Adrenal gland (tissue), 12 donors: ENCODE results near the gene NAPSA. TPM values are rescaled to one million over a fixed set of nuclear protein-coding genes. Genes with fewer than 3 reads are reported as not detected.

ENCODE experiments used
- DNase-seq, 7 donors: peaks; one replicate each; pipeline ENCODE4 v3.0.0-alpha.2; 2019 to 2020
- H3K27ac ChIP-seq, 5 donors: fragments of 200-600 bp; sonication (generic) in 4 of 5; 1 replicate in 3 of 5; 2 replicates in 2 of 5; pipeline versions ENCODE4 v1.5.1 to v1.8.0; 2016 to 2020; ENCODE audit warnings: mild to moderate bottlenecking in 1 of 5
- H3K27me3 ChIP-seq: fragments of 200-600 bp; 2 replicates; pipeline ENCODE4 v1.8.0; 2021
- H3K36me3 ChIP-seq, 2 donors: fragments of 200-600 bp; replicated peaks in 1 of 2; 1 replicate in 1 of 2; 2 replicates in 1 of 2; pipeline versions ENCODE4 v1.5.1 to v1.8.0; 2018 to 2022
- H3K4me1 ChIP-seq, 2 donors: fragments of 200-600 bp; replicated peaks in 1 of 2; 1 replicate in 1 of 2; 2 replicates in 1 of 2; pipeline versions ENCODE4 v1.5.1 to v1.8.0; 2018 to 2021
- H3K4me3 ChIP-seq, 4 donors: fragments of 200-600 bp; sonication (generic) in 3 of 4; one replicate each; pipeline ENCODE4 v1.5.1; 2016 to 2018
- H3K9me3 ChIP-seq, 3 donors: fragments of 200-600 bp; sonication (generic) in 1 of 3; replicated peaks in 1 of 3; 1 replicate in 2 of 3; 2 replicates in 1 of 3; pipeline versions ENCODE4 v1.5.1 to v1.8.0; 2016 to 2021
- POLR2A ChIP-seq, 2 donors: fragments of 450-650 bp; IDR thresholded peaks; one replicate each; pipeline ENCODE4 v1.6.1; 2017; ENCODE audit warnings: antibody characterized with exemption in 2 of 2, mild to moderate bottlenecking in 2 of 2, moderate library complexity in 1 of 2
- WGBS, 4 donors: extraction: QIAGEN DNeasy Blood & Tissue Kit in 2 of 4; methylation state at CpG; one replicate each; pipeline versions ENCODE4 v1.1.5 to v1.1.7; 2013 to 2017; 5-methylcytosine and 5-hydroxymethylcytosine counted together
- intact Hi-C, 2 donors: fragments of 100-400 bp; cut with DNase I; formaldehyde crosslinking; loops; one replicate each; pipeline versions ENCODE4 v1.14.1 to v1.15.0; 2022 to 2023
- polyA plus RNA-seq, 3 donors: library from polyadenylated mRNA; stranded (reverse); fragments of 200-250 nt in 2 of 3; fragments of 350-450 nt in 1 of 3; fragmentation: Illumina TruSeq in 1 of 3; extraction: RNeasy Lipid Tissue Mini Kit (QIAGEN cat#74804) in 1 of 3; gene quantifications; one replicate each; pipeline ENCODE4 v1.2.3, GENCODE V29; 2013 to 2014
- total RNA-seq, 9 donors: library from RNA; depleted of rRNA in 4 of 9; stranded (reverse); fragments of >200 nt in 4 of 9; fragments of 120-200 nt in 1 of 9; fragmentation: NEBNext Ultra II Directional in 1 of 9; extraction: Animal tissue kit (Norgen Biotek cat#: 25700) in 1 of 9; gene quantifications; one replicate each; pipeline versions ENCODE4 v1.1.0 to v1.2.4, GENCODE V29; 2013 to 2023
- TF ChIP-seq, protein P1 (sequence below), 6 experiments: fragments of 450-650 bp in 4 of 6; fragments of 200-600 bp in 2 of 6; sonication (generic) in 1 of 6; IDR thresholded peaks; 1 replicate in 5 of 6; 2 replicates in 1 of 6; pipeline versions ENCODE4 v1.5.1 to v1.8.0; 2016 to 2021; ENCODE audit warnings: antibody characterized with exemption in 6 of 6, mild to moderate bottlenecking in 2 of 6, moderate library complexity in 1 of 6
- donor health status: healthy with polysubstance abuse.
- donor health status: Bipolar disorder and iron deficiency.
- donor health status: DM: yes; HTN: yes; CAD: no.
- donor health status: DM: no; HTN: no; CAD: no.
- donor health status: DM: no; HTN: no; CAD: no.
- donor health status: DM: yes; HTN: yes; CAD: no.

NAPSA gene
- total and polyA plus RNA-seq, 12 donors, result 0.14 to 4.5 (median 0.67) TPM; not detected in 3

DNA sequence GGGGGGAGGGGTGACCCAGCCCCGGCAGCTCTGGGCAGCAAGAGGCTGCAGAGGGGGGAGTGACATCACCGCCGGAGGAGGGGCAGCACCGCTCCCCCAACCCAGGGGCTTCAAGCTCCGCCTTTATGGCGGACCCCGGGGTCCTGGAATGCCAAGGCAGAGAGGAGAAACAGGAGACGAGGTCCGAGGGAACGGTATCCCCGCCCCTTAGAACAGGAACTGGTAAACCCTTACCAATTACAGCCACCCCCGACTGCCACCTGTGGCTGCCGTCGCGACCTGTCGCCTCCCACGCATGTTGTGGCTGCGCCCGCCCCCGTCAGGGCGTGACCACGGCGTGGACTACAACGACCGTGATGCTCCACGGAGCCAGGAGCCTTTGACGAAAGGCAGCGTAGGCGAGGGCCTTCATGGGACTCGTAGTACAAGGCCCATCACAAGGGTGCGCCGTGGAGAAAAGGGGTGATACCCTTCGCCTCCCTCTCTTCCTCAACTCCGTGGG is 32.2 kb downstream of the NAPSA start:
- 1 to 3% (median 2%) methylated on average over 14 to 34 of the region's 34 CpGs for WGBS, 4 donors
- H3K36me3 ChIP-seq, result no peaks in the 10 kb centered on the region
- peak; percentile 76 to 96 (median 85) for DNase-seq
- peak overlapping the region in 2 of 4 donors; percentile 5 to 49 for H3K4me3 ChIP-seq
- H3K27ac ChIP-seq, result peak overlapping the region in 2 of 5 donors; percentile 65 to 75
- H3K9me3 ChIP-seq, result no peaks in the 10 kb centered on the region
- intact Hi-C loops, result no loop called here
- H3K4me1 ChIP-seq, result peaks cover 4 to 7% of the 10 kb centered on the region in 2 donors
- peaks cover 6% of the 10 kb centered on the region for H3K27me3 ChIP-seq
- no peak for TF ChIP-seq POLR2A (IDR thresholded peaks at IDR 0.05)
- TF ChIP-seq, protein P1, sequence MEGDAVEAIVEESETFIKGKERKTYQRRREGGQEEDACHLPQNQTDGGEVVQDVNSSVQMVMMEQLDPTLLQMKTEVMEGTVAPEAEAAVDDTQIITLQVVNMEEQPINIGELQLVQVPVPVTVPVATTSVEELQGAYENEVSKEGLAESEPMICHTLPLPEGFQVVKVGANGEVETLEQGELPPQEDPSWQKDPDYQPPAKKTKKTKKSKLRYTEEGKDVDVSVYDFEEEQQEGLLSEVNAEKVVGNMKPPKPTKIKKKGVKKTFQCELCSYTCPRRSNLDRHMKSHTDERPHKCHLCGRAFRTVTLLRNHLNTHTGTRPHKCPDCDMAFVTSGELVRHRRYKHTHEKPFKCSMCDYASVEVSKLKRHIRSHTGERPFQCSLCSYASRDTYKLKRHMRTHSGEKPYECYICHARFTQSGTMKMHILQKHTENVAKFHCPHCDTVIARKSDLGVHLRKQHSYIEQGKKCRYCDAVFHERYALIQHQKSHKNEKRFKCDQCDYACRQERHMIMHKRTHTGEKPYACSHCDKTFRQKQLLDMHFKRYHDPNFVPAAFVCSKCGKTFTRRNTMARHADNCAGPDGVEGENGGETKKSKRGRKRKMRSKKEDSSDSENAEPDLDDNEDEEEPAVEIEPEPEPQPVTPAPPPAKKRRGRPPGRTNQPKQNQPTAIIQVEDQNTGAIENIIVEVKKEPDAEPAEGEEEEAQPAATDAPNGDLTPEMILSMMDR (IDR thresholded peaks at IDR 0.05), result no peak

DNA sequence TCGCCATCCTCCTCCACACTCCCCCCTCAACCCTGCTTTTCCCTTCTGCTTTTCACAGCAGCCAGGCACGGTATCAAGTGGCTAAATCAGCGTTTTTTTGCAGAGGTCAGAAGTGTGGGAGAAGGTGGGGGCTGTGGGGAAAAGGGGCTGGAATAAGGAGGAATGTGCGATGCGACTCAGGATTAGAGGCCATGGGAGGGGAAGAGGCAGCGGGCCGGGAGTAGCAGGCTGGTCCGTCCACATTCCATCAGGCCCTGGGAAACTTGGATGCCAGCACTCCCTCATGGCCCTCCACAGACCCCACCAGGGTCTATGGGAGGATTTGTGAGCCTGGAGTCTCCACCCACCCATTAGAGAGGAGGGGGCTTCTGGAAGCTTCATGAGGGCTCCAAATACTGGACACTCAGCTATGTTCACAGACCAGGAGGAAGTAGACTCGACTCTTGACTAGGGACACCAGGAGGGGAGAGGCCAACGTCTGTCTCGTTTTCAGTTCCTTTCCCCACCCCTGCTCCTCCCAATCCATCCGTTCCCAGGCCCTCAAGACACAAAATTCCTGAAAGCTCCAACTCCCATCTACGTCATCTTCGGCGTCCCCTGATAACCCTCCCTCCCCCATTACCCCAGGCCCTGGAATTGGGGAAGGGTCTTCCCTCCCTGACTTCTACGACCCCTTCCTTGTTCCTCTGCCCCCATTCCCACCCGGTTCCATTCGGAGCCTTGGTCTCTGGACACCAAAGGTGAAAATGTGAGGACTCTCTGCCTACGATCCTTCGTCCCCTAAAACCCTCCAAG is 33.0 kb downstream of the NAPSA start:
- intact Hi-C loops, result no loop called here
- Histone ChIP-seq H3K36me3 (no peaks in the 10 kb centered on the region), H3K4me3 (peak overlapping the region in 1 of 4 donors; percentile 49), H3K9me3 (no peaks in the 10 kb centered on the region), H3K4me1 (peaks cover 4 to 7% of the 10 kb centered on the region in 2 donors), H3K27ac (peak overlapping the region in 3 of 5 donors; percentile 5 to 75 (median 65)), H3K27me3 (peaks cover 8% of the 10 kb centered on the region)
- 10 to 21% (median 17%) methylated on average over 20 of the region's 20 CpGs for WGBS, 4 donors
- DNase-seq, result no peak
- TF ChIP-seq, protein P1 (IDR thresholded peaks at IDR 0.05), result no peak
- no peak for TF ChIP-seq POLR2A (IDR thresholded peaks at IDR 0.05)

DNA sequence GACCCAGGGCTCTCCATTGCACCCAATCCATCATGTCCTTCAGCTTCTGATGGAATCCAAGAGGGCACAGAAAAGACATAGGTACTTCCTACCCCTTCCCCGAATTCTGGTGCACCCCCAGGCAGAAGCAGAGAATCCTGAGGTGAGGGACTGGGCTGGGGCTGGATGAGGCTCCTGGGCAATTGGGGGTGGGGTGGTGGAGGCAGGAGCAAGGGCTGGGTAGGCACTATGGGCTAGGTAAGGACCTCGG is 33.5 kb downstream of the NAPSA start:
- peak overlapping the region in 1 of 5 donors; percentile 75 for H3K27ac ChIP-seq
- H3K4me1 ChIP-seq, result peaks cover 4 to 7% of the 10 kb centered on the region in 2 donors
- no peaks in the 10 kb centered on the region for H3K9me3 ChIP-seq
- TF ChIP-seq, protein P1 (IDR thresholded peaks at IDR 0.05), result no peak
- TF ChIP-seq POLR2A (IDR thresholded peaks at IDR 0.05), result no peak
- no peak for DNase-seq
- 0 to 34% (median 21%) methylated on average over 1 to 2 of the region's 2 CpGs for WGBS, 4 donors
- intact Hi-C loops, result no loop called here
- no peaks in the 10 kb centered on the region for H3K36me3 ChIP-seq
- no peak overlapping the region for H3K4me3 ChIP-seq
- peaks cover 12% of the 10 kb centered on the region for H3K27me3 ChIP-seq

DNA sequence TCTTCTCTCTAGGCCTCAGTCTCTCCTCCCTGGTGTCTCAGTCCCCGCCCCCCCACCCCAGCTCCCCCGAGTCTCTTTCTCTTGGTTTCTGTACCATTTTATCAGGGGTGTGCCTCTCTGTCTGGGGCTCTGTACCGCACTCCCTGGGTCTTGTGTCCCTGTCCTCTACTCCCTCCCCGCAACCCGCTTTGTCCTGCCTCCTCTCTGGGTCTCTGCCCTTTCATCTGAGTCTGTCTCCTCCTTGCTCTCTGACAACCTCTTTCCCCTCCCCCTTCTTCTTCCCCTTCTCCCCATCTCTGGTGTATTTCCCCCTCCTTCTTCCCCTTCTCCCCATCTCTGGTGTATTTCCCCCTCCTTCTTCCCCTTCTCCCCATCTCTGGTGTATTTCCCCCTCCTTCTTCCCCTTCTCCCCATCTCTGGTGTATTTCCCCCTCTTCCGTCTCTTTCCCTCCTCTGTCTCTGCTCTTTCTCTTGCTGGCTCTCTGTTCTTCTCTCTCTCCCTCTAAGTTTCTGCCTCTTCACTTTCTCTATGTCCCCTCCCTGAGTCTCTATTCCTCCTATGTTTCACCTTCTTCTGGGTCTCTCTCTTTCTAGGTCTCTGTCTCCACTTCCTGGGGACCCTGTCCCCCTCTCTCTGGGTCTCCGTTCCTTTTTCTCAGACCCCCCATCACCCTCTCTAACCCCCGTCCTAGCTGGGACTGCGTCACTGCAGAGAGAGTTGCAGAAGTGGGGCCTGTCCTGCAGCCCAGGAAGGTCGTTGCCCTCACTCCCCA is 34.0 kb downstream of the NAPSA start:
- Histone ChIP-seq H3K9me3 (no peaks in the 10 kb centered on the region), H3K27ac (peak overlapping the region in 1 of 5 donors; percentile 75), H3K4me3 (peak overlapping the region in 1 of 4 donors; percentile 35), H3K36me3 (no peaks in the 10 kb centered on the region), H3K27me3 (peaks cover 12% of the 10 kb centered on the region), H3K4me1 (peaks cover 5 to 7% of the 10 kb centered on the region in 2 donors)
- no peak for TF ChIP-seq POLR2A (IDR thresholded peaks at IDR 0.05)
- TF ChIP-seq, protein P1 (IDR thresholded peaks at IDR 0.05), result no peak
- peak in 1 of 7 donors; percentile 10 for DNase-seq
- intact Hi-C loops, result no loop called here
- 12 to 21% (median 15%) methylated on average over 10 of the region's 10 CpGs for WGBS, 4 donors
